Smooth muscle cell (in vitro differentiated cells): Measurements from ENCODE around the gene MPDZ. TPM values are rescaled to one million over a fixed set of nuclear protein-coding genes. Genes with fewer than 3 reads are reported as not detected.

ENCODE experiments used
- DNase-seq: peaks from one replicate; lab custom pipeline; 2025; ENCODE audit not compliant: unreplicated experiment; lab: John Stamatoyannopoulos, UW
- H2AFZ ChIP-seq: fragments of 200-600 bp; sonication (generic); 2 replicates; pipeline ENCODE4 v1.6.0; 2016; ENCODE audit warnings: antibody characterized with exemption, low read depth, mild to moderate bottlenecking
- H3F3A ChIP-seq: fragments of 200-600 bp; sonication (generic); 2 replicates; pipeline ENCODE4 v1.6.0; 2017; ENCODE audit warnings: antibody characterized with exemption, low read depth
- H3K27ac ChIP-seq: fragments of 200-600 bp; sonication (generic); 2 replicates; pipeline ENCODE4 v1.5.1; 2016; ENCODE audit warnings: low read depth, mild to moderate bottlenecking
- H3K27me3 ChIP-seq: fragments of 200-600 bp; sonication (generic); 2 replicates; pipeline ENCODE4 v1.6.1; 2016; ENCODE audit warnings: low read depth, mild to moderate bottlenecking
- H3K36me3 ChIP-seq: fragments of 200-600 bp; sonication (generic); 2 replicates; pipeline ENCODE4 v1.5.1; 2016; ENCODE audit warnings: low read depth
- H3K4me1 ChIP-seq: fragments of 200-600 bp; sonication (generic); 2 replicates; pipeline ENCODE4 v1.5.1; 2016; ENCODE audit warnings: low read depth
- H3K4me2 ChIP-seq: fragments of 200-600 bp; sonication (generic); 2 replicates; pipeline ENCODE4 v1.6.0; 2016; ENCODE audit warnings: mild to moderate bottlenecking
- H3K4me3 ChIP-seq: fragments of 200-600 bp; sonication (generic); 2 replicates; pipeline ENCODE4 v1.5.1; 2016; ENCODE audit warnings: mild to moderate bottlenecking
- H3K79me2 ChIP-seq: fragments of 200-600 bp; sonication (generic); 2 replicates; pipeline ENCODE4 v1.6.0; 2016; ENCODE audit warnings: low read depth, mild to moderate bottlenecking
- H3K9ac ChIP-seq: fragments of 200-600 bp; sonication (generic); 2 replicates; pipeline ENCODE4 v1.6.0; 2016; ENCODE audit warnings: low read depth
- H3K9me3 ChIP-seq: fragments of 200-600 bp; sonication (generic); replicated peaks from 2 replicates; pipeline ENCODE4 v1.5.1; 2016; ENCODE audit warnings: low read depth
- H4K20me1 ChIP-seq: fragments of 200-600 bp; sonication (generic); 2 replicates; pipeline ENCODE4 v1.6.0; 2016; ENCODE audit warnings: low read depth
- WGBS: methylation state at CpG from one replicate; pipeline ENCODE4 v1.1.7; 2016; ENCODE audit warnings: low lambda C conversion rate; 5-methylcytosine and 5-hydroxymethylcytosine counted together
- polyA plus RNA-seq: library from polyadenylated mRNA; unstranded; fragments of >200 nt; fragmentation: Nextera tagmentation; extraction: Ambion mirVana; gene quantifications from 2 replicates; pipeline ENCODE4 v1.2.1, GENCODE V29; 2016
- total RNA-seq: library from RNA; depleted of rRNA; stranded (reverse); fragments of >200 nt; gene quantifications from 2 replicates; pipeline ENCODE4 v1.2.3, GENCODE V29; 2014
- TF ChIP-seq, protein P1 (sequence below): fragments of 200-600 bp; sonication (generic); IDR thresholded peaks from 2 replicates; pipeline ENCODE4 v1.5.1; 2017; ENCODE audit warnings: borderline replicate concordance, mild to moderate bottlenecking, antibody characterized with exemption; ENCODE audit not compliant: insufficient read depth, poor library complexity, severe bottlenecking

Gene MPDZ
- total and polyA plus RNA-seq, 2 experiments from 2014 or later: 16.2 to 69.5 TPM

DNA sequence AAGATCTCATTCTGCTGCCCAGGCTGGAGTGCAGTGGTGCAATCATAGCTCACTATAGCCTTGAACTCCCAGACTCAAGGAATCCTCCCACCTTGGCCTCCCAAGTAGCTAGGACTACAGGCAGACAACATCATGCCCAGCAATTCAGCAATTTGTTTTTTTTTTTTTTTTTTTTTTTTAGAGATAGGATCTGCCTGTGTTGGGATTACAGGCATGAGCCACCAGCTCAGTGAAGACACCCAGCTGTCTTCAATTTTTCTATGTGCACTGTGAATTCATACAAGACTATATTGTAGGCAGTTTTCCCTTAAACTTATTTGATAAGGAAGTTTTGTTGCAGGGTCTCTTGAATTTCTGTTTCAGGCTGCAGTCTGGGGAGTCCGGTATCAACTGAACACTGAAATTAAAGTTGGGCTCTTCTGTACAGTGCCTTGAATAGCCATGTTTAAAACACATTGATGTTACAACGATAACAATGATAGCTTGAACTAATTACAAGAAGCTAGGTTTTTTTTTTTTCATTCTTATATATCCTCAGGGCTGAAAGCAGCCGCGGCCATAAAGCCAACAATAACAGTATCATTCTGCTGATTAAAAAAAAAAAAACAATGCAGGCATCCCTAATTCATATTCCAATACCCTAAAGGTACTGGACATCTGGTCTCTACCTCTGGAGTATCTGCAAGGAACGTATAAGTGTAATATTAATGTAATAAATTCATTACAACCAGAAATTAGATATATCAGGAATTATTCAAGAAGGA is 63.5 kb downstream of the MPDZ start:
- no peak overlapping the region for H2AFZ ChIP-seq

DNA sequence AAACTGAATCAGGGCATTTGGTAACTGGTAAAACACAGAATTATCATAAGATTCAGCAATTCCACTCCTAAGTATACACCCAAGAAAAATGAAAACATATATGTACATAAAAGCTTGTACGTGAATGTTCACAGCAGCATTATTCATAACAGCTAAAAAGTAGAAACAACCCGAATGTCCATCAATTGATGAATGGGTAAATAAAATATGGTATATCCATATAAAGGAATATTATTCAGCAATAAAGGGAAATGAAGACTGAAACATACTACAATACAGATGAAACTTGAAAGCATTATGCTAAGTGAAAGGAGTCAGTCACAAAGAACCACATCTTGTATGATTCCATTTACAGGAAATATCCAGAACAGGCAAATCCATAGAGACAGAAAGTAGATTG is 65.5 kb downstream of the MPDZ start:
- Histone ChIP-seq H3K9ac (no peak overlapping the region), H3K4me1 (no peaks in the 10 kb centered on the region), H3K4me2 (no peak overlapping the region), H3K27ac (no peak overlapping the region), H4K20me1 (no peaks in the 10 kb centered on the region), H3K9me3 (no peaks in the 10 kb centered on the region), H2AFZ (no peak overlapping the region), H3K36me3 (peaks cover 13% of the 10 kb centered on the region), H3K27me3 (no peaks in the 10 kb centered on the region), H3F3A (no peaks in the 10 kb centered on the region), H3K79me2 (no peaks in the 10 kb centered on the region), H3K4me3 (no peak overlapping the region)
- no peak for DNase-seq
- TF ChIP-seq, protein P1, sequence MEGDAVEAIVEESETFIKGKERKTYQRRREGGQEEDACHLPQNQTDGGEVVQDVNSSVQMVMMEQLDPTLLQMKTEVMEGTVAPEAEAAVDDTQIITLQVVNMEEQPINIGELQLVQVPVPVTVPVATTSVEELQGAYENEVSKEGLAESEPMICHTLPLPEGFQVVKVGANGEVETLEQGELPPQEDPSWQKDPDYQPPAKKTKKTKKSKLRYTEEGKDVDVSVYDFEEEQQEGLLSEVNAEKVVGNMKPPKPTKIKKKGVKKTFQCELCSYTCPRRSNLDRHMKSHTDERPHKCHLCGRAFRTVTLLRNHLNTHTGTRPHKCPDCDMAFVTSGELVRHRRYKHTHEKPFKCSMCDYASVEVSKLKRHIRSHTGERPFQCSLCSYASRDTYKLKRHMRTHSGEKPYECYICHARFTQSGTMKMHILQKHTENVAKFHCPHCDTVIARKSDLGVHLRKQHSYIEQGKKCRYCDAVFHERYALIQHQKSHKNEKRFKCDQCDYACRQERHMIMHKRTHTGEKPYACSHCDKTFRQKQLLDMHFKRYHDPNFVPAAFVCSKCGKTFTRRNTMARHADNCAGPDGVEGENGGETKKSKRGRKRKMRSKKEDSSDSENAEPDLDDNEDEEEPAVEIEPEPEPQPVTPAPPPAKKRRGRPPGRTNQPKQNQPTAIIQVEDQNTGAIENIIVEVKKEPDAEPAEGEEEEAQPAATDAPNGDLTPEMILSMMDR: no peak
- 95% methylated on average over 2 of the region's 2 CpGs for WGBS

More for the DNA sequence above, 63.5 kb downstream of the MPDZ start:
- Histone ChIP-seq H3F3A (no peaks in the 10 kb centered on the region), H3K9ac (no peak overlapping the region), H3K9me3 (no peaks in the 10 kb centered on the region), H3K4me1 (no peaks in the 10 kb centered on the region), H3K27ac (no peak overlapping the region), H3K79me2 (no peaks in the 10 kb centered on the region), H4K20me1 (no peaks in the 10 kb centered on the region), H3K4me2 (no peak overlapping the region), H3K4me3 (no peak overlapping the region), H3K36me3 (peaks cover 20% of the 10 kb centered on the region), H3K27me3 (no peaks in the 10 kb centered on the region)
- TF ChIP-seq, protein P1: no peak
- no peak for DNase-seq
- WGBS: 99% methylated on average over 5 of the region's 5 CpGs

DNA sequence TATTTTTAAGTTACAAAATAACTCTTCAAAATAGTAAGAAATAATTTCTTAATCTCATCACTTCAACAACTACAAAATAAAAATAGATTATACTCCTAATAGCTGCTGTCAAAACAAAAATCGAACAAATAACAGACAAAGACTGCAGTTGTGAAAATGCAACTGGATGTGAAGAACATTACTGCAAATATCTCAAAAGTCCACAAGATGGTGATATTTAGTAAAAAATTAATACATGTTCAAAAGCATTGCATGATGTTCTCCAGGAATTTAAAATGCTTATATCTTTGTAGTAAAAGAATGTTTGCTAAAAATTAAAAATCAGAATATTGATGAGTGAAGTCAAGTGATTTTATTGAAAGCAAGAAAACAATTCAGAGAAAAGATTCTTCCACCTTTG is 66.2 kb downstream of the MPDZ start:
- TF ChIP-seq, protein P1: peak; percentile 39
- Histone ChIP-seq H3K79me2 (no peaks in the 10 kb centered on the region), H3K4me1 (no peaks in the 10 kb centered on the region), H3K9ac (no peak overlapping the region), H3K4me2 (no peak overlapping the region), H3K4me3 (no peak overlapping the region), H3K27me3 (no peaks in the 10 kb centered on the region), H3K36me3 (peaks cover 12% of the 10 kb centered on the region), H2AFZ (no peak overlapping the region), H3F3A (no peaks in the 10 kb centered on the region), H3K9me3 (no peaks in the 10 kb centered on the region), H4K20me1 (no peaks in the 10 kb centered on the region), H3K27ac (no peak overlapping the region)
- 94% methylated on average over 1 of the region's 1 CpG for WGBS
- no peak for DNase-seq

DNA sequence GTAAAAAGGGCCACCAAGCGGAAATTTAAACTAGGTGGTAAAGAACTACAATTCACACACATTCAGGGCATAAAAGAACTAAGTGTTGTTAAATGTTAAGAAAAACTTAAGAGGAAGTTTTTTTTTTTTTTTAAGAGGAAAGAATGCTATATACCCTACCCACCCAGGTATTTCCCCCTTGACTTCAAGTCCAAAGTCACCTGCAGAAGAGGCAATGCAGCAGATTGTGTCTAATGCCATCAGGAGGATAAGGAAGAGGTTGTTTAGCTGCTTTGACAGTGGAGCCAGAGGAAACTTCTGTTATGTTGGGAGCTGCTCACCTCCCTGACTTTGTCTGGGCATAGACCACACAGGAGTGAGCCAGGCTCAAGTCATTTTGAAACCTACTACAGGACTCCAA is 69.2 kb downstream of the MPDZ start:
- 98% methylated on average over 1 of the region's 1 CpG for WGBS
- Histone ChIP-seq H3K36me3 (peaks cover 6% of the 10 kb centered on the region), H3K79me2 (no peaks in the 10 kb centered on the region), H3K27ac (no peak overlapping the region), H3K27me3 (no peaks in the 10 kb centered on the region), H3K4me3 (no peak overlapping the region), H4K20me1 (no peaks in the 10 kb centered on the region), H3K4me2 (no peak overlapping the region), H3K4me1 (no peaks in the 10 kb centered on the region), H3F3A (no peaks in the 10 kb centered on the region), H2AFZ (no peak overlapping the region), H3K9me3 (no peaks in the 10 kb centered on the region), H3K9ac (no peak overlapping the region)
- no peak for DNase-seq
- TF ChIP-seq, protein P1: no peak
